NCI-H2171 (cell line): Measurements from ENCODE around the gene SLAMF8.

Experiments used
- DNase-seq: peaks from one replicate; lab custom pipeline; 2025; lab: John Stamatoyannopoulos, UW

Gene SLAMF8

DNA sequence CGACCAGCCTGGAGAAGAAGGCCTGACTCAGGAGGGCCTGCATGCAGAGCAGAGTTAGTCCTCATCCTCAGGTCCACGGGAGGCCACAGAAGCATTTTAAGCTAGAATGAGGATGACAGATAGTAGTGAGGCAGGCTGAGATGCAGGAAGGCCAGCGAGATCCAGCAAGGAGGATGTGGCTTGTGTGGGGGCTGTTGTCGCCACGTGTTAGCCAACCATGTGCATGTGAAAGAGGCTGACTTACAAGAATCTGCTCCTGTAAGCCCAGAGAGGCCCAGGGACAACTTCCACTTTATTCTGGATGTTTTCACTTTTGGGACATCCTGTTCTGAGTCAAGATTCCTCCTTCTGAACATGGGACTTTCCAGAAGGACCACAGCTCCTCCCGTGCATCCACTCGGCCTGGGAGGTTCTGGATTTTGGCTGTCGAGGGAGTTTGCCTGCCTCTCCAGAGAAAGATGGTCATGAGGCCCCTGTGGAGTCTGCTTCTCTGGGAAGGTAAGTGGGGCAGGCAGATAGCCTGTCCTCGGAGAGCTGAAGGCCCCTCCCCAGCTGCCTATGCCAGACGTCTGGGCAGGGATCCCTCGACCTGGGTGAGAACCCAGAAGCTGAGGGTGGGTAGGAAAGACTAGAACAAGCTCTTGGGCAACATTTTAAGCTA, at the start of gene SLAMF8:
TSS of gene SLAMF8 (plus strand) at position 433 of the 661 bp plus-strand sequence. CDS start at position 459, 26 bp downstream.
- DNase-seq = no peak

DNA sequence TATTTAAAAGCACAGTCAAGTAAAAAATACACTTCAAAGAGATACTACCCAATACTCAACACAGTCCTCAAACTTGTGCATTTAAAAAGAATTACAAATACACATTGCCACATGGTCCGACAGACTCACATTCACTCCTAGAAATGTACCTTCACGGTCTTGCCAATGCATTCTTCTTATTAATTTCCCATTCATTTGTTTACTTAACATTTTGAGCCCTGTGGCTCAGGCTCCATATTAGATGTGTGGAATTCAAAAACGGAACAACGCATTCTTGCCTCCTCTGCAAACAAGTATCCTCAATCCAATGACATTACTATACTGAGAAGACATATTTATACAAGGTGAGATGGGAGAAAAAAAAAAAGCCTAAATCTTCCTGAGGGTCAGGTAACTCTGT, 48.4 kb upstream of the SLAMF8 start:
- no peak for DNase-seq

DNA sequence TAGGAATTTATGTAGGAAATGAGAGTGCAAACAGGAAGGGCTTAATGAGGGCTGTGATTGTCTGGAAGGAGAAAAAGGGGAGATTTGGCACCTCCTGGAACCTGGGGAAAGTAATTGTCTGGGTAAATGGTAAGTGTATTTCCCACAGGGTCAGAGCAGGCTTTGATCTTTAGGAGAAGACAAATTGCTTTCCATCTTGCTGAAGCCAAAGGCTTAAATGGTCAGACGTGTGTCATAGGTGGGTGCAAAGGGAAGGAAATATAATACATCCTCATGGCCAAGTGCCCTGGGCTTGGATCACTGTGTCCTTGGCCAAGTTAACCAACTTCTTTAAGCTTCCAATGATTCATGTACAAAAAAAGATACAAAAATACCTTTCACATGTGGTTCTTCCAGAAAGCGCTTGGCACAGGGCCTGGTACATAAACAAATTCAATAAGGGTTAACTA, 47.2 kb upstream of the SLAMF8 start:
- no peak for DNase-seq

DNA sequence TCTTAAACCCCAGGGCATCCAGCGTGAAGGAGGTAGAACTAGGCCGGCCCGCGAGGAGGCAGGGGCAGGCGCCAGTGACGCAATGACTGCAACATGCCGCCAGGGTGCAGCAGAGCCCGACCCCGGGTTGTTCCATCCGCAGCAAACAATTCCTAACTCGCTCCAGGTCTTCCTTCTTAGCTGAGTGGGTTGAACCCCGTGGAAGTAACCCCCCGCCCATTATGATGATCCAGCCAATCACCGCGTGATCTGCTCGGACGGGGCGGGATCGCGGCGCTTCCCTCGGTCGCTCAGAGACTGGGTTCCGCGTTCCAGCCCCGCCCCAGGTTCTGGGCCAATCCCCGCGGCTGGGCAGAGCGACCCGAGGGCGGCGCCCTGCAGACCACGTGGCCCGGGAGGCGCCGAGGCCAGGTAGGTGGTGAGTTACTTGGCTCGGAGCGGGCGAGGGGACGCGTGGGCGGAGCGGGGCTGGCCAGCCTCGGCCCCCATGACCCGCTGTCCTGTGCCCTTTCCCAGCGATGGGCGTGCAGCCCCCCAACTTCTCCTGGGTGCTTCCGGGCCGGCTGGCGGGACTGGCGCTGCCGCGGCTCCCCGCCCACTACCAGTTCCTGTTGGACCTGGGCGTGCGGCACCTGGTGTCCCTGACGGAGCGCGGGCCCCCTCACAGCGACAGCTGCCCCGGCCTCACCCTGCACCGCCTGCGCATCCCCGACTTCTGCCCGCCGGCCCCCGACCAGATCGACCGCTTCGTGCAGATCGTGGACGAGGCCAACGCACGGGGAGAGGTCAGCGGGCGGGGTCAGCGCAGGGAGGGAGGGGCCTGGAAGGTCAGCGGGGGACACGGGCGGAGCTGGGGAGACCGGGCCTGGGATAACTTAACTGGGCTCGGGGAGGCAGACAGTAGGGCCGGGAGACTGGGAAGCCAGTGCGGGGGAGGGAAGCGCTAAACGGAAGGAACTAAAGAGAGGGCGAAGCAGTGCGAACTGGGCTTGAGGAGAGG, 45.8 kb upstream of the SLAMF8 start, which contains the start of gene DUSP23:
TSS of gene DUSP23 (plus strand) at position 380 of the 1,000 bp plus-strand sequence. CDS start at position 519, 139 bp downstream.
- DNase-seq = peak; percentile 94

DNA sequence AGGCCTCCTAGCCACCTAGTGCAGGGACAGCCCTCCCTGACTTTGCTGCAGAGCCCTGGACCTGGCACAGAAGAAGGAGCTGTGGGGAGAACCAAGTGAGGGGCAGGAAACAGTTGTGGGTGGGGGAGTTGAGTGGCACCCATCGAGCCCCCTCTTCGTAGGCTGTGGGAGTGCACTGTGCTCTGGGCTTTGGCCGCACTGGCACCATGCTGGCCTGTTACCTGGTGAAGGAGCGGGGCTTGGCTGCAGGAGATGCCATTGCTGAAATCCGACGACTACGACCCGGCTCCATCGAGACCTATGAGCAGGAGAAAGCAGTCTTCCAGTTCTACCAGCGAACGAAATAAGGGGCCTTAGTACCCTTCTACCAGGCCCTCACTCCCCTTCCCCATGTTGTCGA, 44.7 kb upstream of the SLAMF8 start:
- DNase-seq = no peak

DNA sequence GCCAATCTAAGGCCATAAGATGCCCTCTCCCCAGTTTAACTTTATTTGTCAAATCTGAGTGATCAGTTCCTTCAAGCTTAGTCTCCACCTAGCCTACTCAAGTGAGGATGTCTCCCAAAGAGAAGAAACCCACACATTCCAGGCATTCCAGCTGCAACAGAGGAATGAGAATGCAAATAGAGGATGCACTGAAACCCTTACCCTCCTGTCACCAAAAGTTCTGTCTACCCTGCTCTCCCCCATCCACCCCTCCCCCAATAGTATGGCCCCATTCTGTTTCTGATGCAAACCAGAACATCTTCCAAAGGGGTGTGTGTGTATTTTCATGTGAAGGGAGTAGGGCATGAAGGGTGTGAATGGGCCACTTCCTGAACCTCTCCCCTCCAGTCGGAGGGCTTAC, 42.9 kb upstream of the SLAMF8 start:
- DNase-seq = no peak

DNA sequence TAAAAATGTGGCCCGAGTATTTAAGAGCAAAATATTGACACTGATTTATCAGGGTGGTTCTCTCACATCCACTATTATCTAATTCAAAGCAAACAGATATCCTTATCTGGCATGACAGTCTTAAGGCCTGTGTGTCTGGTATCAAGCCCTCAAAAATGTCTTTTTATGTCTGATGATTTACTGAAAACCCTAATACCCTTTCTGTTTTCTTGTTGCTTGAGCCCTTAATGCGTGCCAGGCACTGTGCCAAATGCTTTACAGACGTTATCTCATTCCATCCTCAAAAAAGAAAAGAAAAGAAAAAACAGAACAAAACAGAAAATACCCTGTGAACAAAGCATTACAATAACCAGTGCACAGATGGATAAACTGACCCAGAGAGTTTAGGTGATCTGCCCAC, 40.2 kb upstream of the SLAMF8 start:
- DNase-seq = no peak

DNA sequence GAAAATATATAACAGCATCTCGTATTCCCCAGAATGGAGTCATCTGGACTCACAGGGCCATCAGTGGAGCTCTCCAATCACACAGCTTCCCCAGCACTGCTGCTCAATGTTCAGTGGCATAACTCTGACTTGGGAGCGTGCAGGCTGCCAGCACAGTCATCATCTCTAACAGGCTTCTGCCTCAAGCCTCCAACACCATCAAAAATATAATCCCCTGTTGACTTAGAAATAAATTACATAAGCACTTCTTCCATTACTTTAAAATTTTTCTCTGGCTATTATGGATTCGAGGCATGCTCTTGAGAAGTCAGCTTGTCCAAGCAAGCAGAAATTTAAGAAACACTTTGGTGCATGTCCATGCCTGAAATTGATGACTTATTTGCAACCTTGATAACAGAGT, 39.7 kb upstream of the SLAMF8 start:
- no peak for DNase-seq

DNA sequence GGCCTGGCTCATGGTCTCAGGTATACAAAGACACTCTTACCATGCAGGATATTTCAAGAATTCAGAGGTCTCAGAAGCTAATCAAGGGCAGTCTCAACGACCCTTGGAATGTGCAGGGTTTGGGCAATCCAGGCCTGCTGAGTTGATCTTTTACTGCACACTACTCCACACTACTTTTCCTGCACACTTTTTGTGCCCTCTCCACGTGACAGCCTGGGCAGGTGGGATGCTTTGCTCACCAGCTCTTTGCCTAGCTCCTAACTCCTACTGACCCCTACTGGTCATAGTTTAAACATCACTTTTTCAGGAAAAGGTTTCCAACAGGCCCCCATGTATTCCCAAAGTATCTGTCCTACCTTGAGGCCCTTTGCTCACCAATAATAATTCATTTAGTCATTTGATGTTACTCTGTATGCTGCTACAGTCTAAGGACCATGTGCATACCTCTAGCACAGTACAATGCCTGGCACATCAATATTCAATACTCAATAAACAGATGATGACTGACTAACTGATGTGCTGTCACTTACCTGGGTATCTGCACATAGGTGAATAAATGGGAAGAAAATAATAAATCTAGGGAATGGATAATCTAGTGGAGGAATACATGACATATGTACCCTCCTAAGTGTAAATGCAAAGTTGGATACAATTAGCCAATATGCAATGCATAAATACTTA, 36.3 kb upstream of the SLAMF8 start:
- no peak for DNase-seq

DNA sequence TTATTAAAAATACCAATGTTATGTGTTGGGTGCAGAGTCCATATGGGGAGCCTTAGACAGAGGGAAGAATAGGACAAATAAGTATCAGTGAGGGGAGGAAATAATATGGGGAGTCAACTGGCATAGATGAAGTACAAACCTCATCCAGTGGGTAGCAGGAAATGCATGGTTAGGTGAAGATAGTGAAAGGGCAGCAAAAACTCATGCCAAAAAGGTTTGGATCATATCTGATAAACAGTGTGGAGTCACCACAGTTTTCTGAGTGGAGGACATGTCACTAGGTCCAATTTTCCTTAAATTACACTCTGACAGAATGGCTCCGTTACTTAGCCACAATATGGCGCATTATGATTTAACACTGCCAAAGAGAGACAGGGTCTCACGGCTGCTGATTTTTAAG, 35.6 kb upstream of the SLAMF8 start:
- DNase-seq = no peak

DNA sequence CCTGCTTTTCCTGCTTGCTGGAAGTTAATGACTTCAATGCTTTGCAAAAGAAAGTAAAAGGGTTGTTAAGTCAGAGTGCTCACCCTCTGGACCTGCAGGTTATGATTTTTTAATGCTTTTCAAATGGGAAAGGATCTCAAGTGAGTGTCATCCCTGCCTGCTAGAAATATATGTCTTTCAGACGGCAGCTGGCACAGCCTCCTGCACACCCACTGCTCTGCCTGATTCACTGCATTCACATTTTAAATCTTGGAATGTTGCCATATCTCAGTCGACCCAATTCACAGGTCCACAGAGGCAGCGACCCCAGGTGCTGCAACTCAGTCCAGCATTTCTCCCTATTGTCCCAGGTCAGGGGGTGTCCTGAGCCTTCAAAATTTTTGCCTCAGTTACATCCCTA, 35.2 kb upstream of the SLAMF8 start:
- no peak for DNase-seq

DNA sequence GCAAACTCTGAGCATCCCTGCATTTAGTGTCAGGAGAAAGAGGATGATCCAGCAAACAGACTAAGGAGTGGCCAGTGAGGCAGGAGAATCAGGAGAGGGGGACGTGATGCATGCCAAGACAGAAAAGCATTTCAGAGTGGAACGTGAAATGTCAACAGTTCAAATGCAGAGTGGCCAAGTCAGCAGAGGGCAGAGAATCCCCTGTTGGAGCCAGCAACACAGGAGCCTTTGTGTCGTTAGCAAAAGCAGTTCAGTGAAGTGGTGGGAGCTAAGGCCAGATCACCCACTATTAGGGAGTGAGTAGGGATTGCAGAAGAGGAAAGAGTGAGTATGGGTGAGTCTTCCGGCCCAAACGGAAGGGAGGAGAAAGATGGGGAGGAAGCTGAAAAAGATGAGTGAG, 31.1 kb upstream of the SLAMF8 start:
- no peak for DNase-seq

DNA sequence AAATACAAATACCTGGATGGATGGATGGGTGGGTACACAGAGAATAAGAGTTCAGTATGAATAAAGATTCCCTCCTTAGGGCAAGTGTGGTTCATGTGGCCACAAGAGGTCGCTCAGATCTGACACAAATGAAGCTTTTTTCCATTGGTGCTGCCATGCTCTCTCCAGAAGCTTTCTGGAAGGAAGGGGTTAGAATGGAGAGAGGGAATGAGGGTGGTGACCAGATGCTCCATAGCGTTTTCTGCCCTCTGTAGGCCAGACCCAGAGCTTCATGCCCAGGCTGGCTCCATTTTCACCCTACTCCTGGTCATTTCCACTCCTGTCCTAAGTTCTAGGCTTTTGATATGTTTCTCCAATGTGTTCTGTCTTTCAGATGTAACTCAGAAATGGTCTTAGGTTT, 27.8 kb upstream of the SLAMF8 start:
- peak; percentile 45 for DNase-seq

DNA sequence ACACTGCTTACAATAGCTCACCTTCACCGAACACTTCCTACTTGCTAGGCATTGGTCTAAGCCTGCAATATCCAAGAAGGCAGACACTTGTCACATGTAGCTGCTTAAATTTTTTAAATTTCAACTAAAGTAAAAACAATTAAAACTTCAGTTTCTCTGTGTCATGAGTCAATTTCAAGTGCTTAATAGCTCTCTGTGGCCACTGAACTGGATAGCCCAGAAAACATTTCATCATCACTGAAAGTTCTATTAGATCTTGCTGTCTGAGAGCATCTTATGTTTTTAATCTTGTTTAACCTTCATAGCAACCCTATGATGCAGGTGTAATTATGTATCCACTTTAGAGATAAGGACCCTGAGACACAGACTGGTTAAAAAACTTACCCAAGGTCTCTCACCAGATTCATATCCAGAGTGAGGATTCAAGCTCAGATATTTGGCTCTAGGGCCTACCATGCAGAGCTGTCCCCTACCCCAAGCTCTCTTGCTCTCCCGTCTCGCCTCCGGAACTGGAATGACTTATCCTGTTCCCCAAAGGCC, 27.2 kb upstream of the SLAMF8 start:
- DNase-seq = no peak

DNA sequence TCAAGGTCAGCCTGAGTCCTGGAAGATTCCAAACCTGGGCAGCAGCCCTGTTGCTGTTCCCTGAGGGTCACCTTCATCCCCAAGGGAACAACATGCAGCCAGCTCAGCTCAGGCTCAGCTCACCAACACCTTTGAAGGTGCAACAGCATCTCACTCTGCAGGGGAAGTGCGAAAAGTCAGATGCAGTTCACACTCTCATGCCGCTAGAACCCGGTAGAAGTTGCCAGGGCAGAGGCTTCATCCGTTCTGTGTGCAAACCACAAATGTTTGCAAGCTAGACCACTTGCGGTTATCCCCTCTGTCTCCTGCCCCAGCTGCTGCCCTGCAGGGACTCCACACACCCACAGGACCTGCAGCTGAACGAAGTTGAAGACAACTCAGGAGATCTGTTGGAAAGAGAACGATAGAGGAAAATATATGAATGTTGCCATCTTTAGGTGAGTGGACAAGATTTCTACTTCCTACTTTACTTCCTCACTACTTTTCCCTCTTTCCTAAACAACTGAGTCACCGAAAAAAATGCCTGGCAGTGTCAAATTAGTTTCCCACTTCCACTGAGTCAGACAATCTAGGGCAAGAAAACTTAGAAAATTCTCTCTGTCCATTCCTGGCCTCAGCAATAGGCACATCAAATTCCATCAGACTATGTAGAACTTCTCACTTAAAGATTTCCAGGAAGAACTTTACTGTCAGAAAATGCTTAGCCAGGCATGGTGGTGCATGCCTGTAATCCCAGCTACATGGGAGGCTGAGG, 26.3 kb upstream of the SLAMF8 start:
- no peak for DNase-seq

DNA sequence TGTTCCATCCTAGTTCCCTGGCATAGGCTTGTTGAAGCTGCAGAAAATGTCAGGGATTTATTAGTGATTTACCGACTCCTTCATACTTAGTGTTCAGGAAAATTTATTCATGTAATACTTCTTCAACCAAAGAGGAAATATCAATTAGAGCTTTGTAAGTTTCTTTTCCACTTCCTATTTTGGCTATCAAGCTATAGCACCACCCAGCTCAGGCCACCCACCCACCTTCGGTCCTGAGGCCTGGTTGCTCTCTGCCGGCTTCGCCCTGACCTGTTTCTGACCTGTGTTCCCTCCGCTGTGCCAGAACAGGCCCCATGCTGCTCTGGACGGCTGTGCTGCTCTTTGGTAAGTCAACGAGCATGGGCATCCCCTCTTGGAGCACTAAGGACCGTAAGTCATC, 24.6 kb upstream of the SLAMF8 start, which contains the start of gene FCRL6:
TSS of gene FCRL6 (plus strand) at position 250 of the 400 bp plus-strand sequence. CDS start at position 315, 65 bp downstream.
- DNase-seq = no peak

DNA sequence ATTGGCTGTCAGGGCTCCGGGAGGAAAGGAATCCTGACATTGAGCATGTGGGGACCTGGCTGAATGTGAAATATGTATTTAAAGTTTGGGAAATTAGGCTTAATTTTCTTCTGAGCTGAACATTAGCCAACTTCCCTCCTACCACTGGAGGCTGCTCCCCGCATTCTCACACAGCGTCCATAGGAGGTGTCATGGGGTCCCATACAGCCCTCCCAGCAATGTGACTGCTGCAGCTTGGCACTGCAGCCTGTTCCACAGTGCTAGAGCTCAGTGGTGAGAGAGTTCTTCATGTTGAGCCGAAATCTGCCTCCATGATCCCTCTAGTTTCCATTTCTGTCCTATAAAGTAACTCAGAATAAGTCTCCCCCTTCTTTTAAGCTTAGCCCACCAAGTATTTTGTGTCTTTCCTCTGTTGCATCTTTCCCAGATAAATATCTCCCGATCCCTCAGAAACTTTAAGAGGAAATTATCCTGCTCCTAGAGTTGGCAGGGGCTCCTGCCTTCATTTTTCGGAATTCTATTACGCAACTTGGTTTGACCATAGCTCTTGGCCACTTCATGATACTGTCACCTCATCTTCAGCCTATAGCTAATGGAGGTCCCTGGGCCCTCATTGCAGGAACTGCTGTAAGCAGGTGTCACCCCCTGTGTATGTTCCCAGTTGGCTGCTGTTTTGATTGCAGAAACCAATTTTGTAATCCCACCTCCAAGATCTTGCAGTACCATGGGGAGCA, 22.6 kb upstream of the SLAMF8 start:
- no peak for DNase-seq

DNA sequence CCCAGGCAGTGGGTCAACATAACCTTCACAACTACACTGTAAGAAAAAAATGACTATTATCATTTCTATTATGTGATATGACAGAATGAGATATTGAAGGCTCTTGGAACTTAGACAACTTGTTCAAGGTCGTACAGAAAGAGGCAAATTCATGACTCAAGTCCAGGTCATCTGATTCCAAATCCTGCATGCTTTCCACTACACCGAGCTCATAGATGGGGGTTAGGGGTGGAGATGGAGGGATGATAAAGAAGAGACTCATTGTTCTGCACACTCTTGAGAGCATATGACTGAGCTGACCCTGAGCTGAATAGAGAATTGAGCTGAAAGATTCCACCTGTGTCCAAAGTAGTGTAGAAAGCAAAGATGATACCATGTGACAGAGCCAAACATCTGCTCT, 21.7 kb upstream of the SLAMF8 start:
- no peak for DNase-seq

DNA sequence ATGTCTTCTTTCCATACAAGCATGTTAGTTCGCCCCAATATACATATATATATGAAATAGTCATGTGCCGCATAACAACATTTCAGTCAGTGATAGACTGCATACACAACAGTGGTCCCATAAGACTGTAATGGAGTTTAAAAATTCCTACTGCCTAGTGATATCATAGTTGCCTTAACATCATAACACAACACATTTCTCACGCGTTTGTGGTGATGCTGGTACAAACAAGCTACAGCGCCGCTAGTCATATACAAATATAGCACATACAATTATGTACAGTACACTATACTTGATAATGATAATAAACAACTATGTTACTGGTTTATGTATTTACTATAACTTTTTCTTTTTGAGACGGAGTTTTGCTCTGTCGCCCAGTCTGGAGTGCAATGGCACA, 10.7 kb upstream of the SLAMF8 start:
- DNase-seq = no peak

DNA sequence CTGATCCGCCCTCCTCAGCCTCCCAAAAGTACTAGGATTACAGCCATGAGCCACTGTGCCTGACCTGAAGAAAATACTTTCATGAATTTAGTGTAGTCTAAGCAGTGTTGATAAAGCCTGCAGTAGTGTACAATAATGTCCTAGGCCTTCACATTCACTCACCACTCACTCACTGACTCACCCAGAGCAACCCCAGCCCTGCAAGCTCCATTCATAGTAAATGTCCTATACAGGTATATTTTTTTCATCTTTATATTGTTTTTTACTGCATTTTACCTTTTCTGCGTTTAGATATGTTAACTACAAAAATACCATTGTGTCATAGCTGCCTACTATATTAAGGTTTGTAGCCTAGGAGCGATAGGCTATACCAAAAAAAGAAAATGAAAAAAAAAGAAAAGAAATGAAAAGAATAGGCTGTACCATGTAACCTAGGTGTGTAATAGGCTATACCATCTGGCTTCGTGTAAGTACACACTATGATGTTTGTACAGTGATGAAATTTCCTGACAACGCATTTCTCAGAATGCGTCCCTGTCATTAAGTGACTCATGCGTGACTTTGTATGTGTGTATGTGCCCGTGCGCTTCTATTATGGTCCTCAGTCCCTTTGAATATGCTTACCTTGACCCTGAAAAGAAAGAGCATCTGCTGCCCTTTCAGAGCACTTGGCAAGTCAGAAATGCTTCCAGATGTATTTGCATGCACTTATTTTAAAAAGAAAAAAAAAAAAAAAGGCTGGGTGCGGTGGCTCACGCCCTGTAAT, 9.2 kb upstream of the SLAMF8 start:
- DNase-seq = peak; percentile 66
